H1 (cell line): ENCODE data around the gene PCDHGB7. TPM values are rescaled to one million over a fixed set of nuclear protein-coding genes. Genes with fewer than 3 reads are reported as not detected.

Experiments used
- CTCF ChIA-PET: fragments of 300-600 bp; sonication (Branson Sonifier 250); formaldehyde crosslinking; loops from one replicate; lab custom pipeline; 2021; ENCODE audit not compliant: partially characterized antibody; lab: Charles Lee
- POLR2A ChIA-PET: fragments of 300-600 bp; sonication (Branson Sonifier 250); formaldehyde crosslinking; loops from one replicate; lab custom pipeline; 2021; ENCODE audit warnings: inconsistent platforms; ENCODE audit not compliant: partially characterized antibody; lab: Charles Lee
- DNase-seq, 2 experiments: peaks; one replicate each; pipeline versions ENCODE4 v3.0.0 to v3.0.0-alpha.2; 2010 to 2022; ENCODE audit warnings: low spot score in 2 of 2, low read depth in 1 of 2, mixed read lengths in 1 of 2
- FAIRE-seq: peaks from 2 replicates; lab custom pipeline; 2011; peaks lifted over from hg19 to GRCh38; lab: Jason Lieb, UNC
- H2AFZ ChIP-seq: 2 replicates; pipeline ENCODE4 v1.8.1; 2012; ENCODE audit warnings: low read length, inconsistent platforms
- H2AK5ac ChIP-seq: 2 replicates; pipeline ENCODE4 v1.6.1; 2013; ENCODE audit warnings: low read depth, low read length
- H2BK120ac ChIP-seq: replicated peaks from 2 replicates; pipeline ENCODE3; 2013; ENCODE audit warnings: low read depth, low read length, inconsistent platforms
- H2BK12ac ChIP-seq: 2 replicates; pipeline ENCODE4 v1.6.1; 2013; ENCODE audit warnings: low read depth, low read length
- H2BK15ac ChIP-seq: 2 replicates; pipeline ENCODE4 v1.6.1; 2013; ENCODE audit warnings: low read length
- H2BK20ac ChIP-seq: 2 replicates; pipeline ENCODE4 v1.6.1; 2013; ENCODE audit warnings: low read length
- H2BK5ac ChIP-seq: 2 replicates; pipeline ENCODE4 v1.6.1; 2013; ENCODE audit warnings: low read depth, low read length
- H3K14ac ChIP-seq: 2 replicates; pipeline ENCODE4 v1.6.1; 2013; ENCODE audit warnings: inconsistent platforms; ENCODE audit not compliant: insufficient read length
- H3K18ac ChIP-seq: 2 replicates; pipeline ENCODE4 v1.6.1; 2013; ENCODE audit warnings: low read length; ENCODE audit errors: extremely low read depth
- H3K23ac ChIP-seq: 2 replicates; pipeline ENCODE4 v1.6.1; 2013; ENCODE audit warnings: inconsistent platforms; ENCODE audit not compliant: insufficient read length
- H3K23me2 ChIP-seq: 2 replicates; pipeline ENCODE4 v1.6.1; 2013; ENCODE audit warnings: low read depth, low read length
- H3K27ac ChIP-seq: 2 replicates; pipeline ENCODE4 v1.6.1; 2011; ENCODE audit warnings: low read depth, low read length, inconsistent platforms
- H3K27me3 ChIP-seq, 4 experiments: replicated peaks in 1 of 4; 1 replicate in 1 of 4; 2 replicates in 3 of 4; pipeline versions ENCODE4 v1.6.1 to v1.8.1; 2011 to 2013; ENCODE audit warnings: low read length in 3 of 4, mild to moderate bottlenecking in 3 of 4, inconsistent platforms in 2 of 4, mixed read lengths in 2 of 4, moderate library complexity in 1 of 4; ENCODE audit not compliant: control insufficient read depth in 3 of 4, insufficient read depth in 3 of 4; ENCODE audit errors: extremely low read depth in 1 of 4
- H3K36me3 ChIP-seq, 4 experiments: 2 replicates each; pipeline versions ENCODE4 v1.6.1 to v1.8.1; 2011 to 2013; ENCODE audit warnings: mild to moderate bottlenecking in 4 of 4, low read length in 3 of 4, moderate library complexity in 2 of 4, control low read depth in 1 of 4, inconsistent platforms in 1 of 4; ENCODE audit not compliant: insufficient read depth in 4 of 4, control insufficient read depth in 2 of 4
- H3K4ac ChIP-seq: replicated peaks from 2 replicates; pipeline ENCODE3; 2013; ENCODE audit warnings: low read length, low read depth, mixed read lengths, inconsistent platforms; ENCODE audit not compliant: insufficient read length
- H3K4me1 ChIP-seq, 4 experiments: replicated peaks in 1 of 4; 1 replicate in 1 of 4; 2 replicates in 3 of 4; pipeline versions ENCODE4 v1.6.1 to v1.8.1; 2011 to 2013; ENCODE audit warnings: low read length in 3 of 4, inconsistent platforms in 2 of 4, mixed read lengths in 1 of 4; ENCODE audit not compliant: insufficient read depth in 4 of 4, control insufficient read depth in 3 of 4
- H3K4me2 ChIP-seq, 2 experiments: 2 replicates each; pipeline versions ENCODE4 v1.6.1 to v1.8.1; 2011 to 2013; ENCODE audit warnings: low read depth in 2 of 2, low read length in 2 of 2, control low read depth in 1 of 2, inconsistent platforms in 1 of 2, mild to moderate bottlenecking in 1 of 2; ENCODE audit not compliant: insufficient read depth in 1 of 2
- H3K4me3 ChIP-seq, 4 experiments: fragments of 200-600, 300-600 bp in 1 of 4; sonication (generic), shearing (Covaris generic), sonication (Bioruptor Twin) in 1 of 4; 2 replicates each; pipeline versions ENCODE4 v1.5.1 to v1.8.1; 2011 to 2016; ENCODE audit warnings: low read length in 4 of 4, low read depth in 3 of 4, control low read depth in 2 of 4, inconsistent platforms in 2 of 4, mild to moderate bottlenecking in 2 of 4, mixed read lengths in 1 of 4, moderate library complexity in 1 of 4; ENCODE audit not compliant: insufficient read depth in 2 of 4; ENCODE audit errors: extremely low read depth in 1 of 4
- H3K56ac ChIP-seq: replicated peaks from 2 replicates; pipeline ENCODE3; 2013; ENCODE audit warnings: low read depth, mild to moderate bottlenecking, mixed read lengths, low read length, inconsistent platforms; ENCODE audit not compliant: insufficient read length
- H3K79me1 ChIP-seq: 2 replicates; pipeline ENCODE4 v1.6.1; 2013; ENCODE audit warnings: low read depth, low read length, control low read depth
- H3K79me2 ChIP-seq, 2 experiments: 2 replicates each; pipeline versions ENCODE4 v1.6.1 to v1.8.1; 2012 to 2013; ENCODE audit warnings: low read length in 2 of 2, mild to moderate bottlenecking in 2 of 2, inconsistent platforms in 1 of 2; ENCODE audit not compliant: insufficient read depth in 2 of 2, control insufficient read depth in 1 of 2
- H3K9ac ChIP-seq, 4 experiments: replicated peaks in 1 of 4; 1 replicate in 1 of 4; 2 replicates in 3 of 4; pipeline versions ENCODE4 v1.6.1 to v1.8.1; 2011 to 2013; ENCODE audit warnings: low read depth in 3 of 4, low read length in 3 of 4, control low read depth in 2 of 4, mild to moderate bottlenecking in 2 of 4, moderate library complexity in 2 of 4, inconsistent platforms in 1 of 4; ENCODE audit errors: extremely low read depth in 1 of 4
- H3K9me3 ChIP-seq, 2 experiments: 2 replicates each; pipeline versions ENCODE4 v1.6.1 to v1.8.1; 2012 to 2013; ENCODE audit warnings: mild to moderate bottlenecking in 2 of 2, moderate library complexity in 2 of 2, control low read depth in 1 of 2, inconsistent platforms in 1 of 2, low read depth in 1 of 2, low read length in 1 of 2, mixed read lengths in 1 of 2; ENCODE audit not compliant: insufficient read depth in 2 of 2
- H4K20me1 ChIP-seq, 2 experiments: replicated peaks in 1 of 2; 2 replicates each; pipeline versions ENCODE3 to v1.8.1; 2011 to 2013; ENCODE audit warnings: inconsistent platforms in 2 of 2, low read length in 2 of 2, mild to moderate bottlenecking in 1 of 2; ENCODE audit not compliant: insufficient read depth in 2 of 2, control insufficient read depth in 1 of 2
- H4K5ac ChIP-seq: 2 replicates; pipeline ENCODE4 v1.6.1; 2013; ENCODE audit warnings: low read length, low read depth, mixed read lengths, inconsistent platforms; ENCODE audit not compliant: insufficient read length
- H4K8ac ChIP-seq: 2 replicates; pipeline ENCODE4 v1.8.0; 2013; ENCODE audit warnings: mild to moderate bottlenecking, moderate library complexity, low read length, inconsistent platforms; ENCODE audit not compliant: insufficient read depth; ENCODE audit errors: extremely low read depth
- H4K91ac ChIP-seq: replicated peaks from 2 replicates; pipeline ENCODE3; 2013; ENCODE audit warnings: low read length, mixed read lengths, inconsistent platforms; ENCODE audit not compliant: insufficient read length
- ASH2L ChIP-seq: fragments of 200-600, 300-600 bp; sonication (generic); IDR thresholded peaks from one replicate; pipeline ENCODE4 v1.7.1; 2017; ENCODE audit warnings: low read length
- CBX5 ChIP-seq: fragments of 300-800, 300-1000 bp; sonication (generic); IDR thresholded peaks from 2 replicates; pipeline ENCODE4 v1.7.1; 2016; ENCODE audit warnings: antibody characterized with exemption, low read length, low read depth
- CEBPB ChIP-seq: IDR thresholded peaks from 2 replicates; pipeline ENCODE4 v1.6.1; 2012; ENCODE audit warnings: low read depth, low read length
- CHD1 ChIP-seq: IDR thresholded peaks from 2 replicates; pipeline ENCODE4 v1.6.1; 2012; ENCODE audit warnings: low read depth, low read length, improper control_type of control experiment
- EZH2 ChIP-seq: fragments of 200-600 bp; sonication (generic); IDR thresholded peaks from 2 replicates; pipeline ENCODE4 v1.7.1; 2012; ENCODE audit warnings: low read depth, mild to moderate bottlenecking, moderate library complexity, low read length, inconsistent platforms; ENCODE audit not compliant: severe bottlenecking
- KDM1A ChIP-seq: fragments of 200-600, 300-600 bp; sonication (generic); IDR thresholded peaks from 2 replicates; pipeline ENCODE4 v1.7.1; 2016; ENCODE audit warnings: mild to moderate bottlenecking, low read length, borderline replicate concordance
- NRF1 ChIP-seq: IDR thresholded peaks from 2 replicates; pipeline ENCODE4 v1.6.1; 2011; ENCODE audit warnings: mild to moderate bottlenecking, low read depth, low read length, improper control_type of control experiment
- POLR2AphosphoS5 ChIP-seq: IDR thresholded peaks from 2 replicates; pipeline ENCODE4 v1.6.1; 2011; ENCODE audit warnings: low read depth, low read length
- POU5F1 ChIP-seq: IDR thresholded peaks from 2 replicates; pipeline ENCODE4 v1.6.1; 2011; ENCODE audit warnings: low read depth, mild to moderate bottlenecking, low read length, moderate library complexity
- RFX5 ChIP-seq: IDR thresholded peaks from 2 replicates; pipeline ENCODE4 v1.6.1; 2011; ENCODE audit warnings: low read depth, low read length, improper control_type of control experiment, borderline replicate concordance
- SAP30 ChIP-seq: fragments of 300-600 bp; sonication (generic); IDR thresholded peaks from 2 replicates; pipeline ENCODE4 v1.7.1; 2012; ENCODE audit warnings: low read length, moderate library complexity, mild to moderate bottlenecking, inconsistent platforms; ENCODE audit not compliant: insufficient read depth, insufficient replicate concordance
- SRF ChIP-seq: IDR thresholded peaks from 2 replicates; pipeline ENCODE4 v1.6.1; 2011; ENCODE audit warnings: mild to moderate bottlenecking, low read depth, low read length, moderate library complexity
- TBP ChIP-seq: IDR thresholded peaks from 2 replicates; pipeline ENCODE4 v1.6.1; 2011; ENCODE audit warnings: low read depth, low read length, improper control_type of control experiment
- WGBS, 2 experiments: shearing (Covaris generic) in 1 of 2; methylation state at CpG; one replicate each; pipeline versions ENCODE4 v1.1.6 to v1.1.7; 2013 to 2015; ENCODE audit warnings: low lambda C conversion rate in 2 of 2, mixed read lengths in 2 of 2, inconsistent platforms in 1 of 2, low coverage in 1 of 2, missing lambda C conversion rate in 1 of 2; ENCODE audit not compliant: insufficient replicate concordance in 2 of 2, insufficient coverage in 1 of 2, insufficient read length in 1 of 2; ENCODE audit errors: extremely low coverage in 1 of 2, missing lambda C conversion rate in 1 of 2; 5-methylcytosine and 5-hydroxymethylcytosine counted together
- polyA plus RNA-seq, 7 experiments: library from polyadenylated mRNA; depleted of rRNA in 3 of 7; stranded (reverse) in 5 of 7; unstranded in 2 of 7; fragments of >200 nt in 5 of 7; fragments of 200-250 nt in 2 of 7; gene quantifications; 1 replicate in 5 of 7; 2 replicates in 1 of 7; 4 replicates in 1 of 7; pipeline versions ENCODE4 v1.2.1 to v1.2.3, GENCODE V29; 2011 to 2013; ENCODE audit warnings: missing spikeins in 2 of 7, mixed read lengths in 2 of 7
- total RNA-seq: library from RNA; stranded (reverse); fragmentation: NEBNext Ultra II Directional; extraction: Animal tissue kit (Norgen Biotek cat#: 25700); gene quantifications from 2 replicates; pipeline ENCODE4 v1.2.1, GENCODE V29; 2021
- TF ChIP-seq, protein P1 (sequence below): IDR thresholded peaks from 2 replicates; pipeline ENCODE4 v1.6.1; 2011; ENCODE audit warnings: low read length, improper control_type of control experiment

Gene PCDHGB7
- total and polyA plus RNA-seq, 2 of the 8 experiments (the other 6 are each of a cell fraction or from before 2014, with no cell fraction given): 4.1 to 9.5 TPM

DNA sequence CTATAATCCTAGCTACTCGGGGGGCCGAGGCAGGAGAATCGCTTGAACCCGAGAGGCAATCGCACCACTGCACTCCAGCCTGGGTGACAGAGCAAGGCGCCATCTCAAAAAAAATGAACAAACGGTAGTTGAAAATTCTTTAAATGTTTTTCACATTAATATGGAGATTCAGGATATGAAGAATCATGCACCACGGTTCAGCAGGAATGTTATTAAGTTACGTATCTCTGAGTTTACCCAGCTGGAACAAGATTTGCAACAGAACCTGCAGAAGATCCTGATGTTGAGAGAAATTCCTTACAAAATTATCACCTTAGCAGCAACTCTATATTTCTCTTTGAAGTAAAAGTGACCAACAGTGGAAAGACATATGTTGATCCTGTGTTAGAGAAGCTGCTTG is 22.9 kb downstream of the PCDHGB7 start:
- Histone ChIP-seq H3K14ac (no peak overlapping the region), H3K4me3 (no peak overlapping the region), H2BK5ac (no peak overlapping the region), H2BK12ac (no peak overlapping the region), H3K36me3 (no peaks in the 10 kb centered on the region), H4K5ac (no peak overlapping the region), H3K4me1 (no peaks in the 10 kb centered on the region), H4K20me1 (peaks cover 0 to 2% of the 10 kb centered on the region in 2 experiments), H3K56ac (no peak overlapping the region), H2AK5ac (no peak overlapping the region), H3K23ac (no peak overlapping the region), H3K27ac (no peak overlapping the region), H4K8ac (no peak overlapping the region), H3K27me3 (no peaks in the 10 kb centered on the region), H2BK120ac (no peak overlapping the region), H3K9ac (no peak overlapping the region), H4K91ac (no peak overlapping the region), H3K18ac (no peak overlapping the region), H2AFZ (no peak overlapping the region), H2BK15ac (no peak overlapping the region), H3K79me2 (no peaks in the 10 kb centered on the region), H3K23me2 (no peaks in the 10 kb centered on the region), H3K9me3 (peaks cover 2 to 6% of the 10 kb centered on the region in 2 experiments; a peak in 1 of 4 replicates), H3K4me2 (no peak overlapping the region), H3K79me1 (no peaks in the 10 kb centered on the region), H3K4ac (no peak overlapping the region), H2BK20ac (no peak overlapping the region)
- no peak for DNase-seq
- no peak for FAIRE-seq
- ChIA-PET CTCF (interaction anchor here (0.6 to 4.9 kb wide), 17 partner anchors 10 to 127 kb away, joined by 3 to 22 read pairs (median 5); partner anchors contain the start of genes PCDHGA10, PCDHGA11, PCDHGA12 and PCDHGB3), POLR2A (interaction anchor here (1.0 kb wide), 1 partner anchor 196 kb away, joined by 3 read pairs; the partner anchor contains the start of gene PCDHB15)
- WGBS, 2 experiments: 90% methylated on average over 9 of the region's 9 CpGs; no CpG with 5 or more reads in 1 of the 2 experiments
- TF ChIP-seq RFX5 (no peak), KDM1A (no peak), NRF1 (no peak), POU5F1 (no peak), CBX5 (no peak), SRF (no peak), CHD1 (no peak), ASH2L (no peak), EZH2 (no peak), POLR2AphosphoS5 (no peak), CEBPB (no peak), TBP (no peak), SAP30 (no peak)
- TF ChIP-seq, protein P1, sequence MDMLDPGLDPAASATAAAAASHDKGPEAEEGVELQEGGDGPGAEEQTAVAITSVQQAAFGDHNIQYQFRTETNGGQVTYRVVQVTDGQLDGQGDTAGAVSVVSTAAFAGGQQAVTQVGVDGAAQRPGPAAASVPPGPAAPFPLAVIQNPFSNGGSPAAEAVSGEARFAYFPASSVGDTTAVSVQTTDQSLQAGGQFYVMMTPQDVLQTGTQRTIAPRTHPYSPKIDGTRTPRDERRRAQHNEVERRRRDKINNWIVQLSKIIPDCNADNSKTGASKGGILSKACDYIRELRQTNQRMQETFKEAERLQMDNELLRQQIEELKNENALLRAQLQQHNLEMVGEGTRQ: no peak
